HK-2 (cell line): Measurements from ENCODE around the gene GUCD1.

Experiments used
- DNase-seq: peaks from one replicate; pipeline ENCODE4 v3.0.0-alpha.2; 2018; ENCODE audit not compliant: unreplicated experiment

The GUCD1 gene

DNA sequence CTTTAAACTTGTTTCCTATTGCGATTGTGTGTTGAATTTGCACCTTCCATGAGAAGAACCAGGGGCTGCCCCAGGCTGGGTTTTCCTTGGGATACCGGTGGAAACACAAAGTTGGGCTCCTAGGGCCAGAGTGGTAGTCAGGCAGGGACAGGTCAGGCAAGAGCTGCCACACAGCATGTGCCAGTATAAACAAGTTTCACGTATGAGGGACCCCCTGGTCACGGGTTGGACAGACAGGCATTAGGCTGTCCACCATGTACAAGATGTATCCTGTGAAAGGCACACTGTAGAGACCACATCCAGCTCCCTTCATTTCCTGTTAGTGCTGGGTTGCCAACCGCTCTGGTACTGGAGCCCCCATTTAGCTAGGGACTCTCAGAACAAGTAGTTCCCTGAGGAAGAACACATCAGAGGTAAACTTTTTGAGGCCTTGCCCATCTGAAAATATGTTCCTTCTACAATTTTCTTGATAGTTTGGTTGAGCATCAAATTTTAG lies 51.0 kb downstream of the GUCD1 start:
- no peak for DNase-seq

DNA sequence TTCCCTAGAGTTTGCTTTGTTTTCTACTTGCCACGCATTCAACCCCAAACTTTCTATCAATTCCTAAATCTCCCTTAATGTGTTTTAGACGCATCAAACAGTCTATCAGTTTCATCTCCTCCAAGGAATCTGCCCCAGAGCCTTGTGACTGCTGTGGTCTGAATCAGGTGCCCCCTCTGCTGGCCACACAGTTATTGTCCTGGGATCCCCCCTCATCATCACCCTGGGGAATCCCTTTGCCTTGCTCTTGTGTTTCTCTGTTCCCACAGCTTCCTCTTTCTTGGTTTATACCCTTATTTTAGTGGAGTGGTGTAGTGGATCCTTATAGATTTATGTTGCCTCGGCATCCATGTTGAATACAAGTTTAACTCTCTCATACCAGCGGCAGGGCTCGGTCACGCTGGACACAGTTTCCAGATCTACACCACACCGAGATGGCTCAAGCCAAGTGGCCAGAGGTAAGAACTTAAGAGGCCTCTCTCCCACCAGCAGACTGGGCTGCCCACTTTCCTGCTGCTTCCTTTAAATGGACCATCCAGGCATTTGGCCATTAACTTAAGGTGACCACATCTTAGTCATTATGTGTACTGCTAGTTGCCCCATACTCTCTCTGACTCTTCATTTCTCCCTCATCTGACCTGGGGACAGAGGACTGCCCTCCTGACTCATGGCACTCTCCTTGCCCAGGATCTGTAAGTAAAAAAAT lies 51.6 kb downstream of the GUCD1 start:
- DNase-seq: peak; percentile 52

DNA sequence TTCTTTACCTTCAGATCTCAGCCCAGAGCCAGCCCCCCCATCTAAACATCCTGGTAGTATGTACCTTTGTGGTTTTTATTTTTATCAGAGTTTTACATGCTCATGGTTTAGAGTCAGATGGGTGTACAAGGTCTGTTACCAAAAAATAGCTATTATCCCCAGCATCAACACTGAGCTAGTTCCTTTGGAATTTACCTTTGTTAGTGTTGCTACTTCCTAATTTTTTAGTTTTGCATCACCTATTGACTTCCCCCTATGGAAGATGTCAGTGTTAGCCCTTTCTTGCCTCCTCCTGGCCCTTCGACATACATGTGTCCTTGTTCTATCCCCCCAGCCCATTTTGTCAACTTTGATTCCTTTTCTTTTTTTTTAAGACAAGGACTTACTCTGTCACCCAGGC lies 52.4 kb downstream of the GUCD1 start:
- no peak for DNase-seq

DNA sequence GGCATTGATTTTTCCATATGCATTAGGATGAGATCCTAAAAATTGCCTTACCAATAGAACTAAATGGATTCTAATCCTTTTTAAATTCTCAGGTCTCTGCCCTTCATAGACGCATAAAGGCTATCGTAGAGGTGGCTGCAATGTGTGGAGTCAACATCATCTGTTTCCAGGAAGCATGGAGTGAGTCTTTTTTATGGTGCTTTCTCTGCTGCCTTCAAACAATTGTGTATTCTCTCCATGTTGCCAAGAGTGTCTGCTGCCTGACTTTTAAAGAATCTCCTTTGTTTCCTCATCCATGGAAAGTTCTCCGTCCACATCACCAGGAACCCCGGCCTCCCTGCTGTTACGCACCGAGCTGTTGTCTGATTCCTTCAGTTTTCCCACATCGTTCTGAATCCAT lies 52.9 kb downstream of the GUCD1 start:
- DNase-seq: no peak

DNA sequence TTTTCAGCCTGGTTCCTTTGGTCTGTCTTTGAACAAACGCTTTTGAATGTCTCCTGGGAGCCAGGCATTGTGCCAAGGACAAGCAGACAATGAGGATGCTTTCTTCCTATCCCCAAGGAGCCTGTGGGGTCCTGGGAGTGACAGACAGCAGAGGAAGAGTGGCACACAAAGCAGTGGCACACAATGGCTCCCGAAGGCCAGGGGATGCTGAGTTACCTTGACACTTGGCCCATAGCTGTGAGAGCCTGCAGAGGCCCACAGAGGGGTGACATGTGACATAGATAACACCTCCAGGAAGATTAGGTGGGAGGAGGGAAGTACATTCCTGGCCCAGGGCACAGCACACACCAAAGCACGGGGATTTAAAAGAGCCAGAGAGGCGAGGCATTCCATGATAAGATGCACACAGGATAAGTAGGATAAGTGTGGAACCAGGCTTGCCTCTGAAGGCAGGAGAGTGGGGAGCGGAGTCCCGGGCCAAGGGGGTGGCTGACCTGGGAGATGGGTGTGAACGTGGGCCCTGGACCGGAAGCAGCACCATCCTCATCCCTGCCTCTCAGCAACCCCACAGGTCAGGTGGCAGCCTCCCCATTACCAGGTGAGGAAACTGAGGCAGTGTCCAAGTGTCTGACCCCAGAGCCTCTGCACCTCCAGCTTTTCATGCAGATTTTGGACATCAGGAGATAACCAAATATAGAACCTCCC lies 53.5 kb downstream of the GUCD1 start:
- no peak for DNase-seq

DNA sequence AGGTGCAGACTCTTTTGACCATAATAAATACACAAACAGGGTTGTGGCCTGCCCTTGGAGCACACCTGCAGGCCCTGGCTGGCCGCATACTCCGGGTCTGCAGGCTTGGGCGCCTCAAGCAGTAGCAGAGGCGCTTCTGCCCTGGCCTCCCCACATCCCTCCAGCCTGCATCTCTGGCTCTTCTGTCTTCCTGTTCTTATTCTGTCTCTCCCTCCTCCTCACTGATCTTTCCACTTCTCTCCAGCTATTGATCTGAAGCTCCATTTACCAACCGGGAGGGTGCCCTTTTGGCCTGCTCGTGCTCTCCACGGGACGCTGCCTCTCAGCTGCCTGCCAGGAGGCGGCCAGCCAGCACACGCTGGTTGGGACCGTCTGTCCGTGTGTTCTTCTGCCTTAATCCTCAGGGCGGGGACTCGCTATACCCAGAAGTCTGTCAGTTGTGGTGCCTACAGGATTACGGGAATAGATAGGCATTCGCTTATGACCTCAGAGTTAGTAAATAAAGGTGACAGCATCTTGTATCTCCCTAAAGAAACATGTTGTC lies 54.6 kb downstream of the GUCD1 start:
- no peak for DNase-seq

DNA sequence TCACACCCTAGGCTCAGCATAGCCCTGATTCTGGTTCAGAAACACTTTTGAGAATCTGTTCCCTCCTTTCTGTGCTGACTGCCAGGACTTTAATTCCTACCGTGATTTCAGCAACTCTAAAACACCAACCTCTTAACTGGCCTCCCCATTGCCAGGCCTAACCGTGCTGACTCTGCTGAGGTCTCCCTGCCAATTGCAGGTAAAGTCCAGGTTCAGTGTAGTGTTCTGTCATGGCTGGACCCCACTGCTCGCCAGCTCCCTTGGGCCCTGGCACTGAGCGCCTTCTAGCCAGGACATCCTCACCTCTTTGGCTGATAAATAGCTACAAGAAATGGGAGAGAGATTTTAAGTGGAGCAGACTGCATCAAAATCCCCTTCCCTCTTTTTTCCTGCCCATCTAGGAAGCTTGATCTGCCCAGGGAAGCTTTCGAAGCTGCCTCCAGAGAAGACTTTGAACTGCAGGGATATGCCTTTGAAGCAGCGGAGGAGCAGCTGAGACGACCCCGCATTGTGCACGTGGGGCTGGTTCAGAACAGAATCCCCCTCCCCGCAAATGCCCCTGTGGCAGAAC lies 55.1 kb downstream of the GUCD1 start:
- no peak for DNase-seq

DNA sequence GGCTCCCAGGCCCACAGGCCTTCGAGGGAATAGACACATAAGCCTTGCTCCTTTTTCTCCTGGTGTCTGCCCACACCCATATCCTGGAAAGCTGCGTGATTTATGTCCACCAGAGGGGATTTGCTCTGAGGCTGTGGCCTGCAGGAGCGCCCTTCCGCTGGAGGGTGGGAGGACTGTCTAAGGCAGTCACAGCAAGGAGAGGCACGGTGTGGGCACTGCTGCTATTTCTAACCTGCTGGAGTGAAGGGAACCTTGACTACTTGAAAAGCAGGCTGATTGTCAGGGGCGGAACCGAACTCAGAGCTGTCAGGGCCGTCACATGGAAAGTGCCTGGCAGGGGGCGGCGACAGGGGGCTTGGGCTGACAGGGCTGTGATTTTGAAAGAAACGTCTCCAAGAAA lies 56.1 kb downstream of the GUCD1 start:
- no peak for DNase-seq

DNA sequence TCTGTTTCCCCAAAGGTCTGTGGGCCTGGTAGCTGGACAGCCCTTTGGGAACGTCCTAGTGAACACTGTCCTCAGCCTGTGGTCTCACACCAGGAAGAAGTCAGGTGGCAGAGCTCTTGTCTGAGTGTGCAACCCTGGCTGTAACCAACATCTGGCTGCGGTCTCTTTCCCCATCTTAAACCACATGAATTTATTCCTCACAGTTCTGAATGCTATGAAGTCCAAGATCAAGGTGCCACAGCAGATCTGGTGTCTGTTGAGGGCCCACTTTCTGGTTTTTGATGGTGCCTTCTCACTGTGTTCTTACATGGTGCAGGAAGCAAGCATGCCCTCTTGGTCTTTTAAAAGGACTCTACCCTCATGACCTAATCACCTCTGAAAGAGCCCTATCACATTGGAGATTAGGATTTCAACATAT lies 57.1 kb downstream of the GUCD1 start:
- no peak for DNase-seq

DNA sequence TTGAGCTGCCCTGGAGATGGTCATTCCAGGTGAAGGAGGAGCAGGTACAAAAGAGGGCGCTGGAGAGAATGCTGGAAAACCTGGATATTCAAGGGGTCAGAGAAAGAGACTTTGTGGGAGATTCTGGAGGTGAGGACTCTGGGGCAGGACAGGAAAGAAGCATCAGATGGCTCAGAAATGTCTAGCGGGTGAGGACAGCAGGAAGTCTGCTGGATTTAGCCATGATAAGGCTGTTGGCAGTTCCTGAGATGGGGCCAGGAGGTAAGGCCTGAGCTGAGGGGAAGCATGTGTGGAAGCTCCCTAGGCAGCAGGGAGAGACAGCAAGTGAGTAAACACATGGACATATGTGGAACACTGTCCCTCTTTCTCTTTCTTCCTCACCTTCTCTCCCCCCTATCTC lies 58.3 kb downstream of the GUCD1 start:
- DNase-seq: no peak

DNA sequence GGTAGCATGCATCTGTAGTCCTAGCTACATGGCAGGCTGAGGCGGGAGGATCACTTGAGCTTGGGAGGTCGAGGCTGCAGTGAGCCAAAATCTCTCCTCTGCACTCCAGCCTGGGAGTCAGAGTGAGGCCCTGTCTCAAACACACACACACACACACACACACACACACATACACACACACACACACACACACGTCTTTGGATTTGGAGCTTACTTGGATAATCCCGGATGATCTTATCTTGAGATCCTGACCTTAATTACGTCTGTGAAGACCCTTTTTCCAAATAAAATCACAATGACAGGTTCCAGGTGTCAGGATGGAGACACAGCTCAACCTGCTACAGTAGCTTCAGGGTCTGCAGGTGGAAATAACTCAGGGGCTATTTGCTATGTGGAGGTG lies 58.7 kb downstream of the GUCD1 start:
- no peak for DNase-seq

DNA sequence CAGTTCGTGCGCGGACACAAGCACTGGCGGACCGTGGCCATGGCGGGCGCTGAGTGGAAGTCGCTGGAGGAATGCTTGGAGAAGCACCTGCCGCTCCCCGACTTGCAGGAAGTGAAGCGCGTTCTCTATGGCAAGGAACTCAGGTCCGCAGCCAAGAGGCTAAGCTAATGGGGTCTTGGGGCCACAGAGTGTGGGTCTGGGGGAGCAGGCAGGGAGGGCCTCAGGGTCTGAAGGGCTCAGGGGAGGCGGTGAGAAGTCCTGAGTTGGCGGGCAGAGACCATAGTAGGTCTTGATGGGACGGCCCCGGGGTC lies 59.6 kb downstream of the GUCD1 start:
- no peak for DNase-seq

DNA sequence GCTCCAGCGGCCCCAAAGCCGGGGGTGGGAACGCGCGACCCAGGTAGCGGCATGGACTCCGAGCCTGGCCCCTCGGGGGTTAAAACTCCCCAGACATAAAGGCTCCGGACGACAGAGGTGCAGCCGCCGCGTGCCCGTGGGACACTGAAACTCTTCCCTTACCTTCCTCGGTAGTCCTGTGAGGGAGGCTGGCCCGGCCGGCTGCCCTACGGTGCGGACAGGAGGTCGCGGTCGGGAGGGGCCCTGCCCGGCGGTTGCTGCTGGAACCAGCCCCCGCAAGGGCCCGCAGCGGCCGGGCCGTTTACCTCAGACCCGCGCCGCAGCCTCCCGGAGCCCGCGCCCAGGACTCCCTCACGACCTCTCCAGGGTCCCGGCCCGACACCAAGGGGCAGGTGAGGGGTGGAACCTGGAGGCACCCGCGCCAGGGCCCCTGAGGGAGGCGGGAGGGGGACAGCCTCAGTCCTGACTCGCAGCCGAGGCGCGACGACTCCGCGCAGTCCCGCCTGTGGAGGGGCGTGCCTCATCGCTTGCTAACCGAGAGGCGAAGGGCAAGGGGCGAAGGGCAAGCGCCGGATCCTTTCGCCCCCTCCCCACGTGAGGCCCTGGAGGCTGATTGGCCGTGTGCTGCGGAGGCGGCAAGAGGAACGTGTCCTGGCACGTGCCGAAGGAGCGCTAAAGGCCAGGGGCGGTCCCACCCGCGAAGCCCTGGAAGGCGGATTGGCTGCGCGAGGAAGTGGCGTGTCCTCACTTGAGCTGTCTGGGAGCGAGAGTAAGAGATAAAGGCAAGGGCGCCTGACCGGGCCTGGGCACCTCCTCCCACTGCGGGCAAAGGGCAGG lies 60.2 kb downstream of the GUCD1 start, which contains the start of gene UPB1:
Gene UPB1, plus strand, starts transcription at position 805 of the 837 bp plus-strand sequence. CDS start 72 bp downstream, outside the sequence.
- peak; percentile 77 for DNase-seq

DNA sequence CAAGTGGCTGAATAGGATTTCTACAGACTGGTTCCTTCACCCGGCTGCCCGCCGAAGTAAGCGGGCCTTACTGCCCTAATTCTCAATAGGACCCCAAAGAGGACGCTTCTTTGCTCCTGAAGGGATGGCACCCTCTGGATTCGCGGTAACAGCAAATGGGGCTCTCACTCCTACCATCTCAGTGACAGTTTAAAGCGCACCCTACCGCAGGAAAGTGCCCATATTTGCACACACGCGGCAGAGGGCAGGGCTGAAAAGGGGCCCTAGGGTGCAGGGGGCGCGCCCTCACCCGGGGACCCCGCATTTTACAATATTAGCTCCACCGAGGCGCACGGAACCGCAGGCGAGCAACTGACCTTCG lies 60.8 kb downstream of the GUCD1 start:
- no peak for DNase-seq

DNA sequence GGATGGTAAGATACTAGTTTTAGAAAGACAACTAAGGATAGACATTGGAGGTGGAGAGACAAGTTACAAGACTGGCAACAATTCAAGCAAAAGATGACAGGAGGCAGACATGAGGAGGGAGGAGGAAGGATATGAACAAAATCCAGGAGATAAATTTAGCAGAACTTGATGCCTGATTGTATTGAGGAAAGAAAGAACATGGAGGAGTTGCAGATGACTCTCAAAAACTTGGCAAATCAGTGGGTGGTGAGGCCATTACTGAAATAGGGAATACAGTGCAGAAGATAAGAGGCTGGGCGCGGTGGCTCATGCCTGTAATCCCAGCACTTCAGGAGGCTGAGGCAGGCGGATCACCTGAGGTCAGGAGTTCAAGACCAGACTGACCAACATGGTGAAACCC lies 62.5 kb downstream of the GUCD1 start:
- DNase-seq: no peak
